Parathyroid adenoma (tissue), 2 donors: Measurements from ENCODE around the gene BAHCC1.

Experiments used
- H2AFZ ChIP-seq: fragments of 300-600 bp; sonication (generic); one replicate; pipeline ENCODE4 v1.7.0; 2017; ENCODE audit warnings: antibody characterized with exemption, mild to moderate bottlenecking
- H3K27ac ChIP-seq: fragments of 300-600 bp; sonication (generic); one replicate; pipeline ENCODE4 v1.7.0; 2017
- H3K27me3 ChIP-seq: fragments of 300-600 bp; sonication (generic); one replicate; pipeline ENCODE4 v1.7.0; 2017; ENCODE audit warnings: low read length; ENCODE audit not compliant: control insufficient read depth, insufficient read depth
- H3K36me3 ChIP-seq: fragments of 300-600 bp; sonication (generic); one replicate; pipeline ENCODE4 v1.7.0; 2017; ENCODE audit warnings: low read length; ENCODE audit not compliant: control insufficient read depth, insufficient read depth
- H3K4me1 ChIP-seq: fragments of 300-600 bp; sonication (generic); one replicate; pipeline ENCODE4 v1.7.0; 2017; ENCODE audit warnings: control low read depth
- H3K4me2 ChIP-seq: fragments of 300-600 bp; sonication (generic); one replicate; pipeline ENCODE4 v1.7.0; 2017; ENCODE audit warnings: low read length
- H3K4me3 ChIP-seq: fragments of 300-600 bp; sonication (generic); one replicate; pipeline ENCODE4 v1.7.0; 2017; ENCODE audit warnings: low read depth, low read length
- H3K79me2 ChIP-seq: fragments of 300-600 bp; sonication (generic); one replicate; pipeline ENCODE4 v1.7.0; 2017; ENCODE audit warnings: control low read depth
- H3K9ac ChIP-seq: fragments of 300-600 bp; sonication (generic); one replicate; pipeline ENCODE4 v1.7.0; 2017; ENCODE audit warnings: mild to moderate bottlenecking
- H3K9me3 ChIP-seq: fragments of 300-600 bp; sonication (generic); one replicate; pipeline ENCODE4 v1.7.0; 2017; ENCODE audit warnings: low read length; ENCODE audit not compliant: control insufficient read depth
- CTCF ChIP-seq: fragments of 300-600 bp; sonication (generic); IDR thresholded peaks from one replicate; pipeline ENCODE4 v1.7.0; 2017; ENCODE audit warnings: antibody characterized with exemption, mild to moderate bottlenecking
- donor health status: primary hyperparathyroidism.

The BAHCC1 gene

GRCh38 chr17:81428121-81428515 lies 32.9 kb downstream of the BAHCC1 start:
- no peak overlapping the region for H3K27ac ChIP-seq
- H3K9me3 ChIP-seq = no peaks in the 10 kb centered on the region
- peaks cover 7% of the 10 kb centered on the region for H3K79me2 ChIP-seq
- no peaks in the 10 kb centered on the region for H3K36me3 ChIP-seq
- no peak for TF ChIP-seq CTCF
- H3K4me2 ChIP-seq = no peak overlapping the region
- H3K4me1 ChIP-seq = peaks cover 9% of the 10 kb centered on the region
- H3K9ac ChIP-seq = no peak overlapping the region
- H2AFZ ChIP-seq = no peak overlapping the region
- H3K27me3 ChIP-seq = no peaks in the 10 kb centered on the region
- H3K4me3 ChIP-seq = no peak overlapping the region

- Histone ChIP-seq H3K4me3 (no peak overlapping the region), H3K27me3 (no peaks in the 10 kb centered on the region), H3K4me1 (peaks cover 9% of the 10 kb centered on the region), H3K79me2 (peaks cover 7% of the 10 kb centered on the region), H3K4me2 (no peak overlapping the region), H2AFZ (no peak overlapping the region), H3K27ac (no peak overlapping the region), H3K9me3 (no peaks in the 10 kb centered on the region), H3K36me3 (no peaks in the 10 kb centered on the region), H3K9ac (no peak overlapping the region)
- TF ChIP-seq CTCF = no peak
Measured at GRCh38 chr17:81428516-81428915, 33.3 kb downstream of the BAHCC1 start.

- Histone ChIP-seq H3K27me3 (no peaks in the 10 kb centered on the region), H3K27ac (no peak overlapping the region), H3K36me3 (no peaks in the 10 kb centered on the region), H3K9me3 (no peaks in the 10 kb centered on the region), H3K4me1 (peaks cover 9% of the 10 kb centered on the region), H2AFZ (no peak overlapping the region), H3K9ac (no peak overlapping the region), H3K4me3 (no peak overlapping the region), H3K79me2 (peaks cover 7% of the 10 kb centered on the region), H3K4me2 (peak overlapping the region; percentile 48)
- no peak for TF ChIP-seq CTCF
Measured at GRCh38 chr17:81428948-81429774, 33.9 kb downstream of the BAHCC1 start.

GRCh38 chr17:81429821-81430551 lies 34.7 kb downstream of the BAHCC1 start:
- peaks cover 9% of the 10 kb centered on the region for H3K4me1 ChIP-seq
- H3K27ac ChIP-seq = no peak overlapping the region
- no peak overlapping the region for H2AFZ ChIP-seq
- no peak overlapping the region for H3K9ac ChIP-seq
- no peaks in the 10 kb centered on the region for H3K9me3 ChIP-seq
- no peak overlapping the region for H3K4me3 ChIP-seq
- no peaks in the 10 kb centered on the region for H3K27me3 ChIP-seq
- H3K79me2 ChIP-seq = no peaks in the 10 kb centered on the region
- H3K36me3 ChIP-seq = no peaks in the 10 kb centered on the region
- no peak overlapping the region for H3K4me2 ChIP-seq
- no peak for TF ChIP-seq CTCF
